Stimulated activated CD4-positive, alpha-beta T cell treated with anti-CD3 and anti-CD28 coated beads, Interleukin-1b, Interleukin-23, amount 100 ng/mL, for 4 hours (primary cell): ENCODE data around the gene ADARB2.

ENCODE experiments used
- DNase-seq, 2 donors: peaks; one replicate each; pipeline ENCODE4 v3.0.0-alpha.2; 2020; ENCODE audit warnings: low read depth in 2 of 2

The ADARB2 gene

GRCh38 chr10:1372212-1372611 lies 365.1 kb downstream of the ADARB2 start:
- DNase-seq: no peak

GRCh38 chr10:1370298-1370697 lies 367.0 kb downstream of the ADARB2 start:
- DNase-seq: no peak

DNA sequence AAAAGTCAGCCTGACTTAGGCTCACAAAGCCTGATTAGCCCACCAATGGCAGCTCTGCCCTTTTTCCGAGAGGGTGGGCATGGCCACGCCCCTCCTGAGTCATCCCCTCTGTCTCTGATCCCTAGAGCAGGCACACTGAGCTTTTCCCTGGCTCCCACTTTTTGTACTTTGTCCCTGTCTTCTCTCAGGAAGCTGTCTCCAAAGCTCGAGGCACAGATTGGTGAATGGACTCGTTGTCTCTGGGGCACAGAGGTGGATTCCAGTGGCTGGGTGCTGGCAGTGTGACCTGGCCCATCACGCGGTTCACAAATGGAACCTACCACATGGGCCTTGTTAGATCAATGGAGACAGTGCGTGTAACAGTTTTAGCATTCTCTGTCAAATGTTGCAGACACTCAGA lies 367.7 kb downstream of the ADARB2 start:
- no peak for DNase-seq

GRCh38 chr10:1369197-1369596 lies 368.1 kb downstream of the ADARB2 start:
- DNase-seq: no peak

GRCh38 chr10:1368842-1369171 lies 368.5 kb downstream of the ADARB2 start:
- DNase-seq: peak in 1 of 2 donors; percentile 35

- no peak for DNase-seq
These were observed 369.1 kb downstream of the ADARB2 start for GRCh38 chr10:1367938-1368841.

- DNase-seq: no peak
These were observed 370.4 kb downstream of the ADARB2 start for GRCh38 chr10:1366811-1367425.

- DNase-seq: no peak
These were observed 371.0 kb downstream of the ADARB2 start for GRCh38 chr10:1366322-1366691.

GRCh38 chr10:1365540-1366321 lies 371.6 kb downstream of the ADARB2 start:
- no peak for DNase-seq

DNA sequence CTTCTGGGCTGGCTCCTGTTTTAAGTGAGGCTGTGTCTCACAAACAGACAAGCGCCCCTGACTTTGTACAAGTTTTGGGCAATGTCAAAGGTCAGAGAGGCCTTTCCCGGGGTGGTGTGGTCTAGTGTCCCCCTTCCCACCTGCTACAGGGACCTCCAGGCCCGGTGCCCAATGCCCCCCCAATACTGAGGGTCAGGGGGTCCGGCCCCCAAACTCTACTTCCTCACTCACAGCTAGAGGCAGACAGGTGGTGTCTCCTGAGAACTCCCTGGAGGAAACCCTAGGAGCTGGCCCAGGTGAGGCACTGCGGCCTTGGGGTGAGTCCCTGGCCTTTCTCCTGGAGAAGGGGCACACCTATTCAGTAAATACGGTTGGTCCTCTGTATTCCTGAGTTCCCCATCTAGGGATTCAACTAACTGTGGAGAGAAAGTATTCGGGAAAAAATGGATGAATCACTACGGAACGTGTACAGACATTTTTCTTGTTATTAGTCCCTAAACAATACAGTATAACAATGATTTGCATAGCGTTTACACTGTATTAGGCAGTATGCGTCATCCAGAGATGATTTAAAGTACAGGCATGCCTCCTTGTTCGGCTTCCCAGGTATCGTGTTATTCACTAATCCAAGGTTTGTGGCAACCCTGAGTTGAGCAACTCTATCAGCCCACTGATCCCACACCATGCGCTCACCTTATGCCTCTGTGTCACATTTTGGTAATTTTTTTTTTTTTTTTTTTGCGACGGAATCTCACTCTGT lies 373.0 kb downstream of the ADARB2 start:
- no peak for DNase-seq

DNA sequence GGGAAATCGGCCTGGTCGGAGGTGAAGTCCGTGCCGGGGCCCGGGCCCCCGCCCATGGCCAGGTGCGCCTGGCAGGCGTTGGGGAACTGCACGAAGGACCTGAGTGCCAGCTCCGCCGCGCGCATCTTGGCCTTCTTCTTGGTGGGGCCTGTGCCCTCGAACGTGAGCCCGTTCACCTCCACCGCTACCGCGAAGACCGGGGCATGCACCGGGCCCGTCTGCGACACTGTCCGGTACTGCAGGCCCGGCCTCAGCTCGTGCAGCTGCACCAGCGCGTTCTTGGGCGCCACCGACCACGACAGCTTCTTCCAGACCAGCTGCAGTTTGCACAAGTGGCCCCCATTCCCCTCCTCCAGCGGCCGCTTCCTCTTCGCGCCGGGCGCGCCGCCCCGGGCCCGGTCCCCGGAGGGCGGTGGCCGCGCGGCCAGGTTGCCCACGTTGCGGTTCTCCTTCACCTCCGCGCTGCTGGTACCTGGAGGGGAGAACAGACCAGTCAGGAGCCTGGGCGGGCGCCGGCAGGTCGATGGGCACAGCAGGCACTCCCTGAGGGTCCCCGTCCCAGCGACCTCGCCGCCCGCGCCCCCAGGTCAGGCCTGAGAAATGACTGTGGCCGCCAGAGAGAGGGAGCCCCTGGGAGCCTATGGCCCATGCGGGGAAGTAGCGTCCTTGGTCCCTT lies 373.7 kb downstream of the ADARB2 start:
- DNase-seq: no peak

GRCh38 chr10:1362589-1363445 lies 374.5 kb downstream of the ADARB2 start:
- no peak for DNase-seq

DNA sequence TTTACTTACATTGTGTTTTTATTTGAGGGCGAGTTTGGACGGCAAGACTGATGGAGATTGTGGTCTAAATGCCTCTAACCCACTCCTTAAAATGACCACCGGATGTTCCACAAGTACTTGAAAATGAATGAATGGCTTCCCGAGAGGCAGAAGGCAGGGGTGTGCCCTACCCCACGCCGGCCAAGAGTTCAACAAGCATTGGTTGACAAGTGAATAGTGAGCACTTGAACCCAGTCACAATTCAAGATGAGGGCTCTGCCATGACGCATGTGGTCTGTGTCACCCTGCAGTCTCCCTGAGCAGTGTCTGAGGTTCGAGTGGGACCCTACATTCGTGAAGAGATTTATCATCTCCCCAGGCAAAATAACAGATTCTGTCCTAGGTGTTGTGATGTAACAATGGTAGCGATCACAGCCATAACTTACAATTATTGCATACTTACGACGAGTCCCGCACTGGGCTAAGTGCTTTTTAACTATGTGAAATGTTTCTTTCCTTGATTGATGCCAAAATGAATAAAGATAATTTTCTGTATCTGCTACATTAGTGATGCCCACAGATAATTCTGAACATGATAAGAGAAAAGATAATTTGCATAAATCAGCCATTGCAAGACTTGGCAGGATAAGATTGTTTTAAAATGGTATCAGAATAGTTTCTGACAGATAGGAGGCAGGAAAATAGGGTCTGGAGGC lies 375.8 kb downstream of the ADARB2 start:
- no peak for DNase-seq

GRCh38 chr10:1360558-1361164 lies 376.7 kb downstream of the ADARB2 start:
- no peak for DNase-seq

GRCh38 chr10:1360011-1360557 lies 377.2 kb downstream of the ADARB2 start:
- no peak for DNase-seq

DNA sequence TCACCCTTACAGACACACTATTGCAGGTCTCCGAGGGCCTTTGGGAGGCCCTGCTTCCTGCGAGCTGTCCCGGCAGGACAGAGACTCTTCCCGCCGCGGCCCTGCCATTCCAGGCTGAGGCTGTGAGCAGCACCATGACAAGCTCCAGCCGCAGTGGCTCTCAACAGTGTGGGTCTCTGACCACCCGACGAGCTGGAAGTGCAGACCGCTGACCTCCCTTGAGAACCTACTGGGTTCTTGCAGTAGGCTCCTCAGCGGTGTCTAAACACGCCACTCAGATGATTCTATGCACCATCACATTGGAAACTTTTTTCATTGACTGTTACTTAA lies 377.7 kb downstream of the ADARB2 start:
- no peak for DNase-seq

GRCh38 chr10:1358860-1359625 lies 378.3 kb downstream of the ADARB2 start:
- DNase-seq: no peak

GRCh38 chr10:1358147-1358546 lies 379.2 kb downstream of the ADARB2 start:
- no peak for DNase-seq
